Nephron progenitor cell (in vitro differentiated cells): Measurements from ENCODE around the gene MAGIX.

ENCODE experiments used
- DNase-seq: peaks from one replicate; pipeline ENCODE4 v3.0.0; 2021
- H3K27ac Mint-ChIP-seq: 2 replicates; pipeline ENCODE4 v1.8.0; 2021; ENCODE audit warnings: mild to moderate bottlenecking, moderate library complexity, mixed read lengths
- H3K27me3 Mint-ChIP-seq: 2 replicates; pipeline ENCODE4 v1.8.0; 2021; ENCODE audit warnings: mild to moderate bottlenecking, low read depth, mixed read lengths; ENCODE audit not compliant: poor library complexity
- H3K36me3 Mint-ChIP-seq: 2 replicates; pipeline ENCODE4 v1.8.0; 2021; ENCODE audit warnings: low read depth, mixed read lengths
- H3K4me1 Mint-ChIP-seq: 2 replicates; pipeline ENCODE4 v1.8.0; 2021; ENCODE audit warnings: mixed read lengths
- H3K4me3 Mint-ChIP-seq: 2 replicates; pipeline ENCODE4 v1.8.0; 2021; ENCODE audit warnings: mild to moderate bottlenecking, moderate library complexity, mixed read lengths
- H3K9me3 Mint-ChIP-seq: 2 replicates; pipeline ENCODE4 v1.8.0; 2021; ENCODE audit warnings: mild to moderate bottlenecking, moderate library complexity, mixed read lengths
- TF ChIP-seq, protein P1 (sequence below): fragments of 200-600 bp; sonication (generic); IDR thresholded peaks from 2 replicates; pipeline ENCODE4 v1.5.0; 2021; ENCODE audit warnings: antibody characterized with exemption

Gene MAGIX

DNA sequence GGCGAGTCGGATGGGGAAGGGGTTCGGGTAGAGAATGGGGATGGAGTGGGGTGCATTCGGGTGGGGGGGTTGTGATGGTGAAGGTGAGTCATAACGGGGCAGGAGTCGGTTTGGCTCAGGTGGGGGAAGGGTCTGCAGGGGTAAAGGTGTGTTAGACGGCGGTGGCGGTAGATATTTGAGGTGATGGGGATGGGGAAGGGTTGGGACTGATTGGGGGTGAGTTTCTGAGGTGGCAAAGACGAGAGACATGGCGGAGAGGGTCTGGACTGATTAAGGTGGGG lies 36.7 kb downstream of the MAGIX start:
- Mint-ChIP-seq H3K36me3 (no peaks in the 10 kb centered on the region), H3K27me3 (peaks cover 38% of the 10 kb centered on the region), H3K9me3 (peaks cover 56% of the 10 kb centered on the region), H3K4me3 (no peak overlapping the region), H3K4me1 (peaks cover 5% of the 10 kb centered on the region), H3K27ac (no peak overlapping the region)
- no peak for DNase-seq
- TF ChIP-seq, protein P1, sequence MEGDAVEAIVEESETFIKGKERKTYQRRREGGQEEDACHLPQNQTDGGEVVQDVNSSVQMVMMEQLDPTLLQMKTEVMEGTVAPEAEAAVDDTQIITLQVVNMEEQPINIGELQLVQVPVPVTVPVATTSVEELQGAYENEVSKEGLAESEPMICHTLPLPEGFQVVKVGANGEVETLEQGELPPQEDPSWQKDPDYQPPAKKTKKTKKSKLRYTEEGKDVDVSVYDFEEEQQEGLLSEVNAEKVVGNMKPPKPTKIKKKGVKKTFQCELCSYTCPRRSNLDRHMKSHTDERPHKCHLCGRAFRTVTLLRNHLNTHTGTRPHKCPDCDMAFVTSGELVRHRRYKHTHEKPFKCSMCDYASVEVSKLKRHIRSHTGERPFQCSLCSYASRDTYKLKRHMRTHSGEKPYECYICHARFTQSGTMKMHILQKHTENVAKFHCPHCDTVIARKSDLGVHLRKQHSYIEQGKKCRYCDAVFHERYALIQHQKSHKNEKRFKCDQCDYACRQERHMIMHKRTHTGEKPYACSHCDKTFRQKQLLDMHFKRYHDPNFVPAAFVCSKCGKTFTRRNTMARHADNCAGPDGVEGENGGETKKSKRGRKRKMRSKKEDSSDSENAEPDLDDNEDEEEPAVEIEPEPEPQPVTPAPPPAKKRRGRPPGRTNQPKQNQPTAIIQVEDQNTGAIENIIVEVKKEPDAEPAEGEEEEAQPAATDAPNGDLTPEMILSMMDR: no peak

DNA sequence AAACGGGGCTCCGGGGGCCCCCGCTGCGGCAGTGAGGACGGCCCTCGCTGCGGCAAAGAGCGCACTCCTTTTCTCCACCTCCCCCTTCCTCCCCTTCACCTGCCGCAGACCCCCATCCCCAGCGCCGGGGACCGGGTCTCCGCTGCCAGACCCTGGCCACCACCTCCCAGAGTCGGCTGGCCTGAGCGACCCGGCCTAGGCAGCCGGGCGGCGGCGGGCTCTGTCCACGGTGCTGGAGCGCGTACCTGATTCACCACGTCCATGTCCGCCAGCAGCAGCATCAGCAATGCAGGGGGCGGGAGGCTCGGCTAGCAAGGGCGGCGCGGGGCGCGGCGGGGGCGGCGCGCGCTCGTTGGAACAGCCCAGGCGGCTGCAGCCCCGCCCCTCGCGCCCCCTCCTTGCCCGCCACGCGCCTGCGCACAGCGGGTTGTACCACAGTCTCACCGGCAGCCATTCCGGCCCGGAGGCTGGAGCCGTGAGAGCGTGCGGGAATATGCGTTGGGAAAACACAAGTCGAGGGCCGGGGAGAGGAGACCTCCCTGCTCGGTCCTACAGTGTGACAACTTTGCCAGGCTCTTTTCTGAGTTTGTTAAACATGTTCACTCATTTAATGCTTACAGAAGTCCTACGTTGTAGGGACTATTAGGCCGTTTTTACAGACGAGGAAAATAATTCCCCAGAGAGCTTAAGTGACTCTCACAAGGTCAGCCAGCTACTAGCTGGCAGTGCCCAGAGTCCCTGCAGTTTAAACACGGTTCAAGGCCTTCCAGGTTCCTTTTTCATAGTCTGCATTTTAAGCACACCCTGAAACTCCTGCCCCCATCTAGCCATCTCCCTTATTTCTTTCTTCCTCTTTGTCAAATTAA lies 37.6 kb downstream of the MAGIX start, which contains the start of gene SYP:
TSS of gene SYP (minus strand) at position 288 of the 866 bp plus-strand sequence. CDS start at position 281, 7 bp downstream.
- H3K27ac Mint-ChIP-seq: no peak within 1 kb of the TSS
- H3K27me3 Mint-ChIP-seq: peaks cover 35% of the 10 kb centered on the region
- peaks cover 54% of the 10 kb centered on the region for H3K9me3 Mint-ChIP-seq
- TF ChIP-seq, protein P1: no peak
- no peaks in the 10 kb centered on the region for H3K36me3 Mint-ChIP-seq
- peak; percentile 92 for DNase-seq
- peaks cover 5% of the 10 kb centered on the region for H3K4me1 Mint-ChIP-seq
- no peak within 1 kb of the TSS for H3K4me3 Mint-ChIP-seq

DNA sequence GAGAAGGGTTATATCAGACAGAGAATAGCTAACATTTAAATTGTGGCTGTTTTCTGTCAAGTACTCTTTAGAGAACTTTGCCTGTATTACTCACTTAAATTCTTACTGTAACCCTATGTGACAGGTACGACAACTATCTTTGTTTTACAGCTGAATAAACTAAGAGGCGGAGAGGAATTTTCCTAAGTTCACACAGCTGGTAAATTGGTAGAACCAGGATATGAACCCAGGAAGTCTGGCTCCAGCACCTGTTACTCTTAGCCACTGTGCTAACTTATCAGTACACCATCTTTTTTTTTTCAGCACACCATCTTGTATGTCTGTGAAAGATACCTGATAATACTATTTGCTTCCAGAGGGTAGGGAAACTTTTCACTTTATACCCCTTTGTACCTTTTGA lies 39.5 kb downstream of the MAGIX start:
- DNase-seq: no peak
- H3K27me3 Mint-ChIP-seq: peaks cover 35% of the 10 kb centered on the region
- H3K4me3 Mint-ChIP-seq: no peak overlapping the region
- H3K27ac Mint-ChIP-seq: no peak overlapping the region
- H3K4me1 Mint-ChIP-seq: peaks cover 5% of the 10 kb centered on the region
- H3K36me3 Mint-ChIP-seq: no peaks in the 10 kb centered on the region
- TF ChIP-seq, protein P1: no peak
- H3K9me3 Mint-ChIP-seq: peaks cover 45% of the 10 kb centered on the region

DNA sequence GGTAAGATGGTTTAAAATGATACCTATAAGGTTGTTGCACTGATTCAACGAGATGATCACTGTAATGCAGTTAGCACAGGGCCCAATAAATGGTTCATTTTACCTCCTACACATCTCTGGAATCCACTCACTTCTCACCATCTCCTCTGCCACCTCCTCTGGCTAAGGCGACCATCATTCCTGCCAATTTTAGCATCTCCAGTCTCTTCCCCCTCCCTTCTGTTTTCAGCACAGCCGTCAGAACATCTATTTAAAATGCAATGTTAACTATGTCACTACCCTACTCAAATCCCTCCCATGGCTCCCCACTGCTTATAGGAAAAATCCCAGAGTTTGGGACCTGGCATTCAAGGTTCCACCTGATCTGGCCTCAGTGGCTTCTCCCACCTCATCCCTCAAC lies 41.0 kb downstream of the MAGIX start:
- H3K9me3 Mint-ChIP-seq: peaks cover 40% of the 10 kb centered on the region
- H3K27me3 Mint-ChIP-seq: peaks cover 20% of the 10 kb centered on the region
- H3K4me1 Mint-ChIP-seq: peaks cover 5% of the 10 kb centered on the region
- no peaks in the 10 kb centered on the region for H3K36me3 Mint-ChIP-seq
- DNase-seq: no peak
- H3K27ac Mint-ChIP-seq: no peak overlapping the region
- TF ChIP-seq, protein P1: no peak
- no peak overlapping the region for H3K4me3 Mint-ChIP-seq

DNA sequence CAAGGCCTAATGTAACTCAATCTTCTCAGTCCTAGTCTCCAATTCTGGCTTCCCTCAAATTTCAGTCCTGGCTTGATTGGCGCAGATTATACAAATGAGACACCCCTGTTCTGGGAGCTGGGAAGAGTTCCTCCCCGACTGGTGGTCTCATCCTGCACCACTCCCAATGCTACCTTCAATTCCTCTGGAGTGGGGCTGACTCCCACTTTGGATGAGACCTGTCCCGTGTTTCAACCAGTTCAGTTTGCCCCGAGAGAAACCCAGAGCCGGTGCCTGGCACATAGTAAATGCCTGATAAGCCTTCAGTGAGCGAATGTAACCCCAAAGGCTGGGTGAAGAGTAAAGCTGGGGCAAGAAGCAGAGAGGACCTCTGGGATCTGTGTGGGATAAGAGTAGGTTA lies 41.5 kb downstream of the MAGIX start:
- peaks cover 16% of the 10 kb centered on the region for H3K27me3 Mint-ChIP-seq
- peaks cover 5% of the 10 kb centered on the region for H3K4me1 Mint-ChIP-seq
- H3K9me3 Mint-ChIP-seq: peaks cover 38% of the 10 kb centered on the region
- H3K4me3 Mint-ChIP-seq: no peak overlapping the region
- no peak for DNase-seq
- no peaks in the 10 kb centered on the region for H3K36me3 Mint-ChIP-seq
- TF ChIP-seq, protein P1: no peak
- H3K27ac Mint-ChIP-seq: no peak overlapping the region

DNA sequence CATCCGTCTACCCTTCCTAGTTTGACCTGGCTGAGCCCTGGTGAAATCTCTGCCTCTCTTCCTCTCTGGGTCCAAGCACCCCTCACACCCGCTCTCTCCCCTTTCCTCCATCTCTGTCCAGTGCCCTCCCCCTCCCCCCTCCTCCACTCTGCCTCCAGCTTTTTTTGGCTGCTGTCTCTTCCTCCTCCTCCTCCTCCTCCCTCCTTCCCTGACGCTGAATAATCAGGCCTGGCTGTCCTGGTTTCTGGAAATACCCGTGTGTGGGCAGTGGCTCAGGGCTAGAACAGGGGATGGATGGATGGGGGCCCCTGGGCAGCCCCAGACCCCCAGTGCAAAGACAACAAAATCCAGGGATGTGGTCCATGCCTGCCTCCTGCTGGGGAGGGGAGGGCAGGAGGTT lies 42.2 kb downstream of the MAGIX start:
- no peak overlapping the region for H3K4me3 Mint-ChIP-seq
- H3K4me1 Mint-ChIP-seq: peaks cover 5% of the 10 kb centered on the region
- no peak for DNase-seq
- TF ChIP-seq, protein P1: no peak
- H3K9me3 Mint-ChIP-seq: peaks cover 42% of the 10 kb centered on the region
- H3K36me3 Mint-ChIP-seq: no peaks in the 10 kb centered on the region
- no peak overlapping the region for H3K27ac Mint-ChIP-seq
- peaks cover 10% of the 10 kb centered on the region for H3K27me3 Mint-ChIP-seq
